Raji (cell line): ENCODE data around the gene RPP14.

Experiments used
- POLR2A ChIP-seq: IDR thresholded peaks from 2 replicates; pipeline ENCODE4 v1.6.1; 2011; ENCODE audit warnings: low read depth, low read length, control low read depth; ENCODE audit not compliant: insufficient read depth

RPP14 gene

GRCh38 chr3:58305882-58306711 lies at the start of gene RPP14, which contains the start of gene HTD2:
TSS of gene RPP14 (plus strand) at chr3:58306245. CDS start at chr3:58310330, 4,085 bp downstream.
TSS of gene HTD2 (plus strand) at chr3:58306520. CDS start at chr3:58317614, 11,094 bp downstream.
- peak; percentile 92 for TF ChIP-seq POLR2A

GRCh38 chr3:58256511-58256910 lies 49.5 kb upstream of the RPP14 start:
- TF ChIP-seq POLR2A, result no peak

DNA sequence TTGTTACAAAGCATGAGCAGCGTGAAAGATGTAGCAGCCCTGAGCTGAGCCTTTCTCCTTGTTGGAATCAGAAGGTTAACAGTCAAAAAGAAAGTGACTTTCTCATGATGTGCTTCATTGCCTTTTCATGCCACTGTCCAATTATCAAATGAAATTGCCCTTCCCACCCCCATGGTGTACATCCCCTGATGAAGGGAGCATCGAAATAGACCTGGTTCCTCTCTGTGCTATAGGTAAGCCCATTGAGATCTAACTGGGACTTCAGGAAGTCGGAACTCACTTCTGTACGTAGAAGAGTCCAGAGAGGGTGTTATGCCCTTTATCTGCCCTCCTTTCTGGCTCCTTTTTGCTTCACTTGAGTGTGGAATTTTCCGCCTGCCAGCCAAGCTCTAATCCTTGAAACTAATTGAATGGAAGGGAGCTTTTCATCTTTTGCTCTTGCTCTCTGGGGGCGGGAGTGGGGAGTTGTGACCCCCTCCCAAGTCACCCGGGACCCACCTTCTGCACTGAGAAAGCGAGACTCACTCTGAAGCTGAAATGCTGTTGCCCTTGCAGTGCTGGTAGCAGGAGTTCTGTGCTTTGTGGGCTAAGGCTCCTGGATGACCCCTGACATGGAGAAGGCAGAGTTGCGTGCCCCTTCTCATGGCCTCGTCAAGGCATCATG lies 47.5 kb upstream of the RPP14 start:
- TF ChIP-seq POLR2A, result no peak

GRCh38 chr3:58260261-58260731 lies 45.7 kb upstream of the RPP14 start:
- TF ChIP-seq POLR2A, result no peak

DNA sequence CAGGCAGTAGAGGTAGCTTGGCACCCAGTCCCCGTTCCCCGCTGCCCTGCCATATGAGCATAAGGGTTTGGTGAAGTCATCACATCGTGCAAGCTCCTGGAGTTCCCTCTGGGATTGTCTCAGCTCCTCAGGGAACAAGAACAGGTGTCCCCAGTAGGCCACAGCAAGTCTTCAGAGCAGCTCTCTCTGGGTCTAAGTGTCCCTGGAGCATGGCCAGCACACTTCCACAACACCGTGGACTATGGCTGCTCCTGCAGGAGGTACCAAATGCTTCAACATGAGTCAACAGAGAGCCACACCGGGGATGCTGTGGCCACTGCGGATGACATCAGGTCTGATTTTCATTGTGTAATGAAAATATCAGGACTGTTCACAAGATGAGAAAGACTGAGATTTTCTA lies 45.3 kb upstream of the RPP14 start:
- TF ChIP-seq POLR2A, result no peak

GRCh38 chr3:58261954-58262666 lies 43.9 kb upstream of the RPP14 start:
- TF ChIP-seq POLR2A, result no peak

- no peak for TF ChIP-seq POLR2A
Observed at GRCh38 chr3:58266577-58266976, 39.5 kb upstream of the RPP14 start.

DNA sequence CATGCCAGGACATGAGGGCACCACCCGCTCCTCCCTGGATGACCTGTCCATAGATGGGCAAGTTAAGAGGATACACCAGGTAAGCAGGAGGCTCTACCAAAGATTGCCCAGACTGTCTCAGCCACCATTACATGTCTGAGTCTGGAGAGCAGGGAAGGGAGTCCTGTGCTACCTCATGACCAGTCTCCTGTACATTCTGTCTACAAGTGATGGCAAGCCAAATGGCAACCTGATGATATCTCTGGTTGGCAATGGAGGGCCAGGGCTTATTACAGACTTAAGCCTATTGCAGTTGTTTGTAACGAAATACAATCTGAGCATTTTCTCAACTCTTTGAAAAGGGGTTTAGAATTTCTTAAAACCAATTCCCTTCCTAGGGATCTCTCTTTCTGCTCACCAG lies 36.7 kb upstream of the RPP14 start:
- no peak for TF ChIP-seq POLR2A

DNA sequence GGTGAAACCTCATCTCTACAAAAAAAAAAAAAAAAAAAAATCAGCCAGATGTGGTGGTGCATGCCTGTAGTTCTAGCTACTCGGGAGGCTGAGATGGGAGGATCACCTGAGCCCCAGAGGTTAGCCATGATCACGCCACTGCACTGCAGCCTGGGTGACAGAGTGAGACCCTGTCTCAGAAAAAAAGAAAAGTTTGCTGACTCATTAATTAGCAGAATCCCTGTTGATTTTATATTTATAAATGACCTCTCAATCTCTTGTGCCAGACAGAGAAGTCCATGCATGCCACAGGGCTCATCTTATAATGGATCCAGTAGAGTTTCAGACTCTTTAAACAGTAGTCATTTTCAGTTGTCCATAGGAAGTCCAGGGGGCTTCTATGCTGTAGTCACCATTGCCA lies 35.6 kb upstream of the RPP14 start:
- TF ChIP-seq POLR2A, result no peak

DNA sequence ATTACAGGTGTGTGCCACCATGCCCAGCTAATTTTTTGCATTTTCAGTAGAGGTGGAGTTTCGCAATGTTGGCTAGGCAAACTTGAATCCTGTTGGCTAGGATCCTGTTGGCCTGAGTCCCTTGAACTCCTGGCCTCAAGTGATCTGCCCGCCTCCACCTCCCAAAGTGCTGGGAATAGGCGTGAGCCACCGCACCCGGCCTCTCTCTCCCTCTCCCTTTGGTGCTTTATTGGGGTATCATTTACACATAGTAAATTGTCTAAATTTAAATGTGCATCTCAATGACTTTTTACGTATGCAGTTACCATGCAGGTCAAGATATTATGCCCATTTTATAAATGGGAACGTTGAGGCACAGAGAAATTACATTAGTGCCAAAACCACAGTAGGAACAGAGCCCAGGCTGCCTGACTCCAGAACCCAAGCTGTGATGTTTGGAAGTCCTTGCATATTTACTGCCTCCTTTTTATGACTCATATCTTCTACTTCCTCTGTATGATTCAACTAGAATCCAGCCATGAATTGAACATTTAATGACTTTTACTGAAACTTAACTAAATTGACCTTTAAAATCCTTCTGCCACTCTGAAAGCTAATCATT lies 34.0 kb upstream of the RPP14 start:
- TF ChIP-seq POLR2A, result no peak

DNA sequence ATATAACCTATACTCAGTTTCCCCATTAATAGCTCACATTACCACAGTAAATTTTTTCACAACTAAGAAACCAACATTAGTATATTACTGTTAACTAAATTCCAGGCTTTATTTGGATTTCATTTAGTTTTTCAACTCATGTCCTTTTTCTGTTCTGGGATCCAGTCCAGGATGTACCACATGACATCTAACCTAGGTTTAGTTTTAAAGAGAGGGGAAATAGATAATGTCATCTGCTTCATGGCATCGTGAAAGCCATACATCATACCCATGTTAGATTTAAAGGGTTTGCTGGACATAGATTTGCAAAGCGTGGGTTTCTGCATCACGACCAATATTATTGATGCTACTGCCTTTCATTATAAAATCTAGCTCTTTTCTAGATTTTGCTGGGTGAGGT lies 33.2 kb upstream of the RPP14 start:
- no peak for TF ChIP-seq POLR2A

DNA sequence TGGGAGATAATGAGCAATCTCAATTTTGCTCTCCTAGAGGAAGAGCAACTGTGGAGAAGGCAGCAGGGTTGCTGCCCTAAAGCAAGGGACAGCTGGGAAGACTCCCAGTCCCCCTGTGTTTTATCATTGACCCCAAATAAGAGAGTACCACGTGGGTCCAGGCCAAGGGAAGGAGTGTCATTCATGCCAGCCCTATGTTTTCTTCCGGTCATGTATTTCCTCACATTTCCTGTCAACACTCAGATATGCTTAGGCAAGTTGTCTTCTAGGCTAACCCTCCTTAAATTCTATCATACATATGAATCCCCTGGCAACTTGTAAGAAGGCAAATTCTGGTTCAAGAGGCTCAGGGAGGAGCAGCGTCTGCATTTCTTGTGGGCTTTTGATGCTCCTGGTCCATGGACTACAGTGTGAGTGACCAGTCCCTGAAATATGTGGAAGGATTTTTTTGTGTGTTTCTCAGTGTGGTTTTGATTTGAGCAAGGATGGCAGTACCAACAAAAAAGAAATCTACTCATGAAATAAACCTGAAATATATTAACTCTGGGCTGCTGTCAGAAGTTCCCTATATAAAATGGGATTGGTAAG lies 31.9 kb upstream of the RPP14 start:
- no peak for TF ChIP-seq POLR2A

DNA sequence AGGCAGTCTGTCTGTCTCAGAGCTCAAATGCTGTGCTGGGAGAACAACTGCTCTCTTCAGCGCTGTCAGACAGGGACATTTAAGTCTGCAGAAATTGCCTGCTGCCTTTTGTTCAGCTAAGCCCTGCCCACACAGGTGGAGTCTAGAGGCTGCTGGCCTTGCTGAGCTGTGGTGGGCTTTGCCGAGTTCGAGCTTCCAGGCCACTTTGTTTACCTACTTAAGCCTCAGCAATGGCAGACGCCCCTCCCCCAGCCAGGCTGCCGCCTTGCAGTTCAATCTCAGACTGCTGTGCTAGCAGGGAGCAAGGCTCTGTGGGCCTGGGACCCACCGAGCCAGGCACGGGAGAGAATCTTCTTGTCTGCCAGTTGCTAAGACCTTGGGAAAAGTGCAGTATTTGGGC lies 25.0 kb upstream of the RPP14 start:
- no peak for TF ChIP-seq POLR2A

- TF ChIP-seq POLR2A, result no peak
Observed at GRCh38 chr3:58285334-58285733, 20.7 kb upstream of the RPP14 start.

GRCh38 chr3:58287354-58287753 lies 18.7 kb upstream of the RPP14 start:
- no peak for TF ChIP-seq POLR2A

DNA sequence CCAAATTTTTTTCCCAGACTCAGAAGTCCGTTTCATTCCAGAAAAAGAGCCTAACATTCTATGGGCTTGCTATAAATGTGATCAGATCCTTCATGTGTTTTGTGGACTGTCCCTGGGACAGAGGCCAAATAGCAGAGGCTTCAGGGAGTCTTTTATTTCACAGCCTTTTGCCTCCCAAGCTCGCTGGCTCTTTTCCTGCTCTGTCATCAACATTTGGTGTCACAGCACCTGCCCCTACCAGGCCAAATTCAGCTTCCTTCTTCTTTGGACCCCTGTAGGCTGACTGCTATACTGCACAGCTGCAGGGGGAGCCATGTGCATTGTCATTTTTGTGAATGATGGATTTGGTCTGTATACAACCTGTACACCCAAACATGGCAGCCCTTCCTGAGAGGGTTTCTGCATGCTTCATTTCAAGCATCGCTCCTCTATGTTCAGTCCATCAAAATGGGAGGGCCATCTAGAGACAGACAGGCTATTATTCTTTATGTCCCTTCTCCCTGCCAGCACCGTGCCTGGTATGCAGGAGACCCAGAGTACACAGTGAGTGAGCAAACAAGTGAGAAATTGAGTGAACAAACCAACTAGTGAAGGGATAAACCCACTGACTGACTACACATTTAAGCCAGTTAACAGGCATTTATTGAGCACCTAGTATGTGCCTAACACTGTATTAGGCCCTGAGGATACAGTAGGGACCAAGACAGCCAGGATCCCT lies 17.9 kb upstream of the RPP14 start:
- no peak for TF ChIP-seq POLR2A
